Measurements from ENCODE around the gene SEM1.
A peak's percentile ranks its signal among the peaks of the same experiment; 100 is the strongest.
"Not testable (repeated sequence)": the region's sequence is repeated elsewhere in the genome, so short reads cannot be mapped to it uniquely, and the experiment has no call there.

The SEM1 gene

GRCh38 chr7:96663457-96663856 lies 46.2 kb downstream of the SEM1 start:
- no peak for DNase-seq (ENCODE audit: low read depth, low spot score)

DNA sequence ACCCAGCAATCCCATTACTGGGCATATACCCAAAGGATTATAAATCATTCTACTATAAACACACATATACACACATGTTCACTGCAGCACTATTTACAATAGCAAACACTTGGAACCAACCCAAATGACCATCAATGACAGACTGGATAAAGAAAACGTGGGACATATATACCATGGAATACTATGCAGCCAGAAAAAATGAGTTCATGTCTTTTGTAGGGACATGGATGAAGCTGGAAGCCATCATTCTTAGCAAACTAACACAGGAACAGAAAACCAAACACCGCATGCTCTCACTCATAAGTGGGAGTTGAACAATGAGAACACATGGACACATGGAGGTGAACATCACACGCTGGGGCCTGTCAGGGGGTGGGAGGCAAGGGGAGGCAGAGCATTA lies 47.5 kb downstream of the SEM1 start:
- not testable (repeated sequence) for DNase-seq (ENCODE audit: low read depth, low spot score)

GRCh38 chr7:96658022-96658412 lies 51.6 kb downstream of the SEM1 start:
- DNase-seq (ENCODE audit: low read depth, low spot score): no peak

DNA sequence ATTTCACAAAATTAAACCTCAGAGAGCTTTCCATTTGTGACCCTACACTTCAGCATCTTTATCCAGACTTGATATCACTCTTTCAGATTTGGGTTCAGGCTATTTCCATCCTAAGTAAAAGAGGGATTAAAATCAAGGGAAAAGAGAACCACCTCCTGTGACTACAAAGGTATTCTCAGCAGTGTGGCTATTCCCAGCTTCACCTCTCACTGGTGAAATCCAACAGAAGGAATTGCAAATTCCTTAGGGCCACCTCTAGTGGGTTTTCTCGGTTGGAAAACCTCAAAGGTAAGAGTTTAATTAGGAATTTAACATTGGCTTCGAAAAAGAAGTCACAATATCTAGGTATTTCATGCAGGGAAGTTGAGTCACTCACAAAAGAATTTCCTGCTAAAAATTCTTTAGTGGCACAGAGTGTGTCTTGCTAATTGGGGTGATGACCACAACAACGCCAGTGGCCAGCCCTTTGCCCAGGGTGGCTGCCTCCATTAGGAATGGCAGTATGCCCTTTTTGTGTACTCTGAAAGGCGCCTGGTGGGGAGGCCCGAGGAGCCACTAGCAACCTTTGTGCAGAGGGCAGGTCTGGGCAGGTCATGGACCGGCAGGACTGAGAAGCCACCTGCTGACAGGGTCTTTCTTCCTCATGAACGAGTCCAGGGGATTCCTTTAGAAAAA lies 52.2 kb downstream of the SEM1 start:
- peak; percentile 12 for DNase-seq (ENCODE audit: low read depth, low spot score)

DNA sequence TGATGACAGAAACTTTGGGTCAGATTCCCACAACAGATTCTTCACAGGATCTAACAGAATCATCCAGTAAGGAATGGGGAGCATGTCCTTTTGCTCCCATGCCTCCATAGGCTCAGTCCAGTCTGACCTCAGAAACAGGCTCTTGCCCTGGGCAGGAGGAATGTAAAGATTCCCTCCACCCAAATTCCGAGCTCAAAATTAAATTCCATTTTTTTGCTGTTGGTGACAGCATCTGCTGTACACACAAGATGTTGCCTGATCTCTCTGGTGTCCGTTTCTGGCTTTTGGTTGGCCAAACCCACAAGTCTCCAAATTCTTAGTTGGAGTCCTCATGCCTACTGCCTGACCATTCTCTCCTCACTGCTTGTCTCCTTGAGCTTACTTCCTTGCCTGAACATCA lies 53.7 kb downstream of the SEM1 start:
- DNase-seq (ENCODE audit: low read depth, low spot score): no peak

DNA sequence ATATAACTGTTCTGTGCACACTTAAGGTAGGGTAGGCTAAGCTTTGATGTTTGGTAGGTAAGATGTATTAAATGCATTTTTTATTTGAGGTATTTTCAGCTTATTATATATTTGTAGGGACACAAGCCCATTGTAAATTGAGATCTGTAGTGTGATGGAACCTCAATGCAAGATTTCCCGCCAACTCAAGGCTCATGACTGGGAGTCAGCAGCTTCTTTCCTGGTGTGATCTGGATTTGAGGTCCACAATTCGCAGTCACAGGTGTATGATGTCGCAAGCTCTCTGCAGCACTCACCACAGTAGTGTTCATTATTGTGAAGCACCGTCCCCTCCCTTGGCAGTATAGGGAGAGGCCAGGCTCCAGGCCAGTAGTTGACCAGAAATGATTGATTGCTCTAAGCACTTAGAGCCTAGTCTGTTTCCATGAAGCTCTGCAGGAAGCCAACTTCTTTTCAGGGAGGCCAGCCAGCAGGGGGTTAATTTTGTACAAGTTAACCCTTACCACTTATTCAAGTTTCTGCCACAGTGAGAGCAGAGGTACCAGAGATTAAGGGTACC lies 54.9 kb downstream of the SEM1 start:
- no peak for DNase-seq (ENCODE audit: low read depth, low spot score)

DNA sequence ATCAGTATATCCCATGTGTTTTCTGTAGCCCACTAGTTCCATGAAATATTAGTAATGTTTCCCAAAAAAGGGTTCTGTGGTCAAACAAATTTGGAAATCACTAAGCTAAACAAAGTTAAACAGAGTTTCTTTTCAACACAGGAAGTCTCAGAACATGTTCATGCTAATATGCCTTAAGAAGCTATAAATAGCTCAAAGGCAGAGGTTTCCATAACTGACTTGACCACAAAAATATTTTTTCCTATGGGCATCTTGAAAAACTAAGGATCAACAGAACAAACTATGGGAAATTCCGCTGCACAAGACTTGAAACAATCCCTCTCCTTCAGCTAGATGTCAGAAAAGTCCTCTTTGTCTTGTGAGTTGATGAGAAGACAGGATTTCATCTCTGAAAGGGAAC lies 59.7 kb downstream of the SEM1 start:
- no peak for DNase-seq (ENCODE audit: low read depth, low spot score)

DNA sequence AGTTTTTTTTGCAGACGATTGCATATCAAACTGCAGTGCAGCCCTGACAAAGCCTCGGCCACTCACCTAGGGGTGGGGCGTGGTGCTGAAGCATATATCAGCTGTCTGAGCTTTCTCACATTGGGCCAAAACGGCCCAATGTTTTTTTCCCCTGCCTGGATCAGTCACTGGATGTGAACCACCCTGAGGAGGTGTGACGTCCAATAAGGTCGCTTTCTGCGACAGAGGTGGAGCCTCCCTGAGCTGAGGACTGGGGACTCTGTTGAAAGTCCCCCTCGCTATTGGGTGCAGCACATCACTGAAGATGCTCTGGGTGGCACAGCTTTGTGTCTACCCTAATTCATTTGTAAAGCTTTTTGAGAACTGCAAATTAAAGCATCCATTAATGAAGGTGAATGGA lies 60.9 kb downstream of the SEM1 start:
- DNase-seq (ENCODE audit: low read depth, low spot score): no peak

- no peak for DNase-seq (ENCODE audit: low read depth, low spot score)
These were observed 61.9 kb downstream of the SEM1 start for GRCh38 chr7:96647733-96648132.

- DNase-seq (ENCODE audit: low read depth, low spot score): no peak
These were observed 64.6 kb downstream of the SEM1 start for GRCh38 chr7:96645084-96645483.

DNA sequence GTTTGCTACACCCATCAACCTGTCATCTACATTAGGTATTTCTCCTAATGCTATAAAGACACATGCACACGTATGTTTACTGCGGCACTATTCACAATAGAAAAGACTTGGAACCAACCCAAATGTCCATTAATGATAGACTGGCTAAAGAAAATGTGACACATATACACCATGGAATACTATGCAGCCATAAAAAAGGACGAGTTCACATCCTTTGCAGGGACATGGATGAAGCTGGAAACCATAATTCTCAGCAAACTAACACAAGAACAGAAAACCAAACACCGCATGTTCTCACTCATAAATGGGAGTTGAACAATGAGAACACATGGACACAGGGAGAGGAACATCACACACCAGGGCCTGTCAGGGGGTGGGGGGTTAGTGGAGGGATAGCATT lies 66.2 kb downstream of the SEM1 start:
- not testable (repeated sequence) for DNase-seq (ENCODE audit: low read depth, low spot score)

DNA sequence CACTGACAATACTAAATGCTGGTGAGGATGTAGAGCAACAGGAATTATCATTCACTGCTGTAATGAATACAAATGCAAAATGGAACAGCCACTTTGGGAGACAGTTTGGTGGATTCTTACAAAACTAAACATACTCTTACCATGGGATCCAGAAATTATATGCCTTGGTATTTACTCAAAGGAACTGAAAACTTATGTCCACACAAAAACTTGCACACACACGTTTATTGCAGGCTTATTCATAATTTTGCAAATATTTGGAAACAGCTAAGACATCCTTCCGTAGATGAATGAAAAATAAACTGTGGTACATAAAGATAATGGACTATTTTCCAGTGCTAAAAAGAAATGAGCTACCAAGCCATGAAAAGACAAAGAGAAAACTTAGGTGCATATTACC lies 69.6 kb downstream of the SEM1 start:
- DNase-seq (ENCODE audit: low read depth, low spot score): no peak
